ENCODE results near the gene ITM2C.
A peak's percentile ranks its signal among the peaks of the same experiment; 100 is the strongest.

ITM2C gene

GRCh38 chr2:230875347-230876315 lies 10.9 kb downstream of the ITM2C start:
- DNase-seq = no peak
- H3K36me3 Mint-ChIP-seq (ENCODE audit: low read depth) = peaks cover 57% of the 10 kb centered on the region
- H3K27ac Mint-ChIP-seq = peak overlapping the region; percentile 85
- peaks cover 89% of the 10 kb centered on the region for H3K4me1 Mint-ChIP-seq
- no peaks in the 10 kb centered on the region for H3K27me3 Mint-ChIP-seq (ENCODE audit: low read depth, poor library complexity)
- TF ChIP-seq CTCF (IDR thresholded peaks at IDR 0.05) = no peak
- no peaks in the 10 kb centered on the region for H3K9me3 Mint-ChIP-seq
- no peak overlapping the region for H3K4me3 Mint-ChIP-seq

GRCh38 chr2:230877116-230877758 lies 12.5 kb downstream of the ITM2C start:
- no peak for TF ChIP-seq CTCF (IDR thresholded peaks at IDR 0.05)
- no peaks in the 10 kb centered on the region for H3K9me3 Mint-ChIP-seq
- peaks cover 4% of the 10 kb centered on the region for H3K27me3 Mint-ChIP-seq (ENCODE audit: low read depth, poor library complexity)
- H3K36me3 Mint-ChIP-seq (ENCODE audit: low read depth) = peaks cover 73% of the 10 kb centered on the region
- H3K27ac Mint-ChIP-seq = peak overlapping the region; percentile 93
- H3K4me3 Mint-ChIP-seq = no peak overlapping the region
- no peak for DNase-seq
- H3K4me1 Mint-ChIP-seq = peaks cover 73% of the 10 kb centered on the region

GRCh38 chr2:230877759-230878598 lies 13.2 kb downstream of the ITM2C start:
- Mint-ChIP-seq H3K27me3 (ENCODE audit: low read depth, poor library complexity) (peaks cover 4% of the 10 kb centered on the region), H3K4me1 (peaks cover 65% of the 10 kb centered on the region), H3K36me3 (ENCODE audit: low read depth) (peaks cover 72% of the 10 kb centered on the region), H3K9me3 (no peaks in the 10 kb centered on the region), H3K27ac (peak overlapping the region; percentile 93), H3K4me3 (no peak overlapping the region)
- TF ChIP-seq CTCF (IDR thresholded peaks at IDR 0.05) = no peak
- no peak for DNase-seq

- TF ChIP-seq CTCF (IDR thresholded peaks at IDR 0.05) = no peak
- Mint-ChIP-seq H3K36me3 (ENCODE audit: low read depth) (peaks cover 72% of the 10 kb centered on the region), H3K9me3 (no peaks in the 10 kb centered on the region), H3K27ac (peak overlapping the region; percentile 93), H3K4me3 (peak overlapping the region; percentile 21), H3K27me3 (ENCODE audit: low read depth, poor library complexity) (peaks cover 4% of the 10 kb centered on the region), H3K4me1 (peaks cover 63% of the 10 kb centered on the region)
- DNase-seq = no peak
These were observed 14.0 kb downstream of the ITM2C start for GRCh38 chr2:230878599-230879188.

GRCh38 chr2:230879271-230879882 lies 14.6 kb downstream of the ITM2C start:
- no peak for TF ChIP-seq CTCF (IDR thresholded peaks at IDR 0.05)
- H3K4me3 Mint-ChIP-seq = peak overlapping the region; percentile 21
- no peak for DNase-seq
- H3K4me1 Mint-ChIP-seq = peaks cover 63% of the 10 kb centered on the region
- H3K27ac Mint-ChIP-seq = peak overlapping the region; percentile 93
- H3K9me3 Mint-ChIP-seq = no peaks in the 10 kb centered on the region
- H3K27me3 Mint-ChIP-seq (ENCODE audit: low read depth, poor library complexity) = peaks cover 4% of the 10 kb centered on the region
- peaks cover 71% of the 10 kb centered on the region for H3K36me3 Mint-ChIP-seq (ENCODE audit: low read depth)

Measured in nephron progenitor cell (in vitro differentiated cells).